Loucy (cell line): ENCODE data around the gene RBM19.

Source experiments
- EZH2phosphoT487 ChIP-seq: fragments of 200-600 bp; IDR thresholded peaks from 2 replicates; pipeline ENCODE4 v1.6.1; 2018; ENCODE audit warnings: antibody characterized with exemption, mild to moderate bottlenecking, moderate library complexity, borderline replicate concordance
- TF ChIP-seq, protein P1 (sequence below): fragments of 200-600 bp; sonication (generic); conservative IDR thresholded peaks from 2 replicates; pipeline ENCODE4 v1.5.1; 2014; ENCODE audit warnings: mild to moderate bottlenecking, antibody characterized with exemption, low read length

DNA sequence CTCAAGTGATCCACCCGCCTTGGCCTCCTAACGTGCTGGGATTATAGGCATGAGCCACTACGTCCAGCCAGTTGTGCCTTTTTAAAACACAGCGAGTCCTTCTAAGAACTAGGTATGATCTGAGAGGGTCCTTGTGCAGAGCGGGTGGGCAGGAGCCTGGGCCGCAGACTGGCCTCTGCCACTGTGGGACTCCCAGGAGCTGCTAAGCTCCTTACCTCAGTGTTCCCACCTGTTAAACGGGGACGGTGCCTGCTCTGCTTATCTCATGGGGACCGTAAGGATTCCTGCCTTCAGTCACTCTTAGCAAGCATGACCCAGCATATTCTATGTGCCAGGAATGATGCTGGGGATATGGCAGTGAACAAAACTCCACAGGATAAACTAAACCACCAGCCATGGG lies 136.9 kb downstream of the RBM19 start:
- TF ChIP-seq, protein P1, sequence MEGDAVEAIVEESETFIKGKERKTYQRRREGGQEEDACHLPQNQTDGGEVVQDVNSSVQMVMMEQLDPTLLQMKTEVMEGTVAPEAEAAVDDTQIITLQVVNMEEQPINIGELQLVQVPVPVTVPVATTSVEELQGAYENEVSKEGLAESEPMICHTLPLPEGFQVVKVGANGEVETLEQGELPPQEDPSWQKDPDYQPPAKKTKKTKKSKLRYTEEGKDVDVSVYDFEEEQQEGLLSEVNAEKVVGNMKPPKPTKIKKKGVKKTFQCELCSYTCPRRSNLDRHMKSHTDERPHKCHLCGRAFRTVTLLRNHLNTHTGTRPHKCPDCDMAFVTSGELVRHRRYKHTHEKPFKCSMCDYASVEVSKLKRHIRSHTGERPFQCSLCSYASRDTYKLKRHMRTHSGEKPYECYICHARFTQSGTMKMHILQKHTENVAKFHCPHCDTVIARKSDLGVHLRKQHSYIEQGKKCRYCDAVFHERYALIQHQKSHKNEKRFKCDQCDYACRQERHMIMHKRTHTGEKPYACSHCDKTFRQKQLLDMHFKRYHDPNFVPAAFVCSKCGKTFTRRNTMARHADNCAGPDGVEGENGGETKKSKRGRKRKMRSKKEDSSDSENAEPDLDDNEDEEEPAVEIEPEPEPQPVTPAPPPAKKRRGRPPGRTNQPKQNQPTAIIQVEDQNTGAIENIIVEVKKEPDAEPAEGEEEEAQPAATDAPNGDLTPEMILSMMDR: no peak
- TF ChIP-seq EZH2phosphoT487: no peak
